ENCODE results near the gene SYTL5. TPM values are rescaled to one million over a fixed set of nuclear protein-coding genes. Genes with fewer than 3 reads are reported as not detected.

Gene SYTL5
- total RNA-seq, 2 experiments from 2014 or later, result not detected

- POLR2A ChIA-PET, result no interaction called here
- H3K27ac Mint-ChIP-seq, result no peak overlapping the region
- no peak for DNase-seq
- no peaks in the 10 kb centered on the region for H3K9me3 Mint-ChIP-seq
- H3K36me3 Mint-ChIP-seq (ENCODE audit: low read depth), result no peaks in the 10 kb centered on the region
- no peak overlapping the region for H3K4me3 Mint-ChIP-seq
- CTCF ChIA-PET, result no interaction called here
- H3K4me1 Mint-ChIP-seq, result no peaks in the 10 kb centered on the region
- no peaks in the 10 kb centered on the region for H3K27me3 Mint-ChIP-seq
Observed at GRCh38 chrX:37995428-37995827, 10.9 kb upstream of the SYTL5 start.

GRCh38 chrX:37997096-37997495 is 9.3 kb upstream of the SYTL5 start:
- H3K27ac Mint-ChIP-seq, result no peak overlapping the region
- POLR2A ChIA-PET, result no interaction called here
- no peaks in the 10 kb centered on the region for H3K27me3 Mint-ChIP-seq
- CTCF ChIA-PET, result no interaction called here
- H3K36me3 Mint-ChIP-seq (ENCODE audit: low read depth), result no peaks in the 10 kb centered on the region
- H3K4me3 Mint-ChIP-seq, result no peak overlapping the region
- H3K9me3 Mint-ChIP-seq, result no peaks in the 10 kb centered on the region
- no peaks in the 10 kb centered on the region for H3K4me1 Mint-ChIP-seq
- no peak for DNase-seq

- CTCF ChIA-PET, result no interaction called here
- no peak overlapping the region for H3K4me3 Mint-ChIP-seq
- POLR2A ChIA-PET, result no interaction called here
- no peaks in the 10 kb centered on the region for H3K27me3 Mint-ChIP-seq
- DNase-seq, result no peak
- no peak overlapping the region for H3K27ac Mint-ChIP-seq
- no peaks in the 10 kb centered on the region for H3K36me3 Mint-ChIP-seq (ENCODE audit: low read depth)
- H3K4me1 Mint-ChIP-seq, result no peaks in the 10 kb centered on the region
- H3K9me3 Mint-ChIP-seq, result no peaks in the 10 kb centered on the region
Observed at GRCh38 chrX:37998586-37999262, 7.6 kb upstream of the SYTL5 start.

GRCh38 chrX:38000706-38001105 is 5.6 kb upstream of the SYTL5 start:
- no peaks in the 10 kb centered on the region for H3K9me3 Mint-ChIP-seq
- no peak overlapping the region for H3K4me3 Mint-ChIP-seq
- H3K27ac Mint-ChIP-seq, result no peak overlapping the region
- H3K27me3 Mint-ChIP-seq, result peaks cover 2% of the 10 kb centered on the region
- DNase-seq, result no peak
- no peaks in the 10 kb centered on the region for H3K4me1 Mint-ChIP-seq
- CTCF ChIA-PET, result no interaction called here
- H3K36me3 Mint-ChIP-seq (ENCODE audit: low read depth), result no peaks in the 10 kb centered on the region
- POLR2A ChIA-PET, result no interaction called here

GRCh38 chrX:38004046-38004445 is 2.3 kb upstream of the SYTL5 start:
- peaks cover 3% of the 10 kb centered on the region for H3K4me1 Mint-ChIP-seq
- no peak for DNase-seq
- no peaks in the 10 kb centered on the region for H3K9me3 Mint-ChIP-seq
- no peak overlapping the region for H3K27ac Mint-ChIP-seq
- H3K4me3 Mint-ChIP-seq, result no peak overlapping the region
- H3K27me3 Mint-ChIP-seq, result peaks cover 6% of the 10 kb centered on the region
- CTCF ChIA-PET, result no interaction called here
- POLR2A ChIA-PET, result no interaction called here
- H3K36me3 Mint-ChIP-seq (ENCODE audit: low read depth), result no peaks in the 10 kb centered on the region

- no peak for DNase-seq
- H3K4me1 Mint-ChIP-seq, result peaks cover 4% of the 10 kb centered on the region
- H3K27ac Mint-ChIP-seq, result no peak overlapping the region
- H3K9me3 Mint-ChIP-seq, result no peaks in the 10 kb centered on the region
- ChIA-PET CTCF (no interaction called here), POLR2A (no interaction called here)
- peaks cover 6% of the 10 kb centered on the region for H3K27me3 Mint-ChIP-seq
- no peaks in the 10 kb centered on the region for H3K36me3 Mint-ChIP-seq (ENCODE audit: low read depth)
- H3K4me3 Mint-ChIP-seq, result no peak overlapping the region
Observed at GRCh38 chrX:38006778-38007177, 425 bp downstream of the SYTL5 start.

- CTCF ChIA-PET, result no interaction called here
- Mint-ChIP-seq H3K4me1 (peaks cover 4% of the 10 kb centered on the region), H3K36me3 (ENCODE audit: low read depth) (no peaks in the 10 kb centered on the region), H3K27ac (no peak overlapping the region), H3K4me3 (no peak overlapping the region), H3K9me3 (no peaks in the 10 kb centered on the region), H3K27me3 (peaks cover 8% of the 10 kb centered on the region)
- no peak for DNase-seq
- POLR2A ChIA-PET, result no interaction called here
Observed at GRCh38 chrX:38008658-38009057, 2.3 kb downstream of the SYTL5 start.

GRCh38 chrX:38009641-38010040 is 3.3 kb downstream of the SYTL5 start:
- H3K36me3 Mint-ChIP-seq (ENCODE audit: low read depth), result no peaks in the 10 kb centered on the region
- no peak overlapping the region for H3K27ac Mint-ChIP-seq
- ChIA-PET CTCF (no interaction called here), POLR2A (no interaction called here)
- no peaks in the 10 kb centered on the region for H3K9me3 Mint-ChIP-seq
- H3K27me3 Mint-ChIP-seq, result peaks cover 6% of the 10 kb centered on the region
- H3K4me1 Mint-ChIP-seq, result peaks cover 4% of the 10 kb centered on the region
- DNase-seq, result no peak
- H3K4me3 Mint-ChIP-seq, result no peak overlapping the region

- DNase-seq, result no peak
- H3K4me3 Mint-ChIP-seq, result no peak overlapping the region
- H3K27ac Mint-ChIP-seq, result no peak overlapping the region
- peaks cover 3% of the 10 kb centered on the region for H3K27me3 Mint-ChIP-seq
- H3K4me1 Mint-ChIP-seq, result no peaks in the 10 kb centered on the region
- no peaks in the 10 kb centered on the region for H3K36me3 Mint-ChIP-seq (ENCODE audit: low read depth)
- ChIA-PET POLR2A (no interaction called here), CTCF (no interaction called here)
- H3K9me3 Mint-ChIP-seq, result no peaks in the 10 kb centered on the region
Observed at GRCh38 chrX:38018766-38019425, 12.5 kb downstream of the SYTL5 start.

GRCh38 chrX:38028300-38028699 is 21.9 kb downstream of the SYTL5 start:
- no peaks in the 10 kb centered on the region for H3K9me3 Mint-ChIP-seq
- ChIA-PET CTCF (no interaction called here), POLR2A (no interaction called here)
- no peaks in the 10 kb centered on the region for H3K36me3 Mint-ChIP-seq (ENCODE audit: low read depth)
- no peaks in the 10 kb centered on the region for H3K4me1 Mint-ChIP-seq
- no peaks in the 10 kb centered on the region for H3K27me3 Mint-ChIP-seq
- no peak overlapping the region for H3K4me3 Mint-ChIP-seq
- no peak for DNase-seq
- no peak overlapping the region for H3K27ac Mint-ChIP-seq

- no peaks in the 10 kb centered on the region for H3K9me3 Mint-ChIP-seq
- H3K4me3 Mint-ChIP-seq, result no peak overlapping the region
- peaks cover 6% of the 10 kb centered on the region for H3K4me1 Mint-ChIP-seq
- ChIA-PET POLR2A (no interaction called here), CTCF (no interaction called here)
- no peaks in the 10 kb centered on the region for H3K36me3 Mint-ChIP-seq (ENCODE audit: low read depth)
- no peak for DNase-seq
- no peak overlapping the region for H3K27ac Mint-ChIP-seq
- H3K27me3 Mint-ChIP-seq, result no peaks in the 10 kb centered on the region
Observed at GRCh38 chrX:38036466-38036865, 30.1 kb downstream of the SYTL5 start.

- H3K36me3 Mint-ChIP-seq (ENCODE audit: low read depth), result no peaks in the 10 kb centered on the region
- ChIA-PET CTCF (no interaction called here), POLR2A (no interaction called here)
- H3K4me3 Mint-ChIP-seq, result no peak overlapping the region
- H3K9me3 Mint-ChIP-seq, result no peaks in the 10 kb centered on the region
- no peak for DNase-seq
- no peaks in the 10 kb centered on the region for H3K27me3 Mint-ChIP-seq
- peaks cover 6% of the 10 kb centered on the region for H3K4me1 Mint-ChIP-seq
- peak overlapping the region; percentile 61 for H3K27ac Mint-ChIP-seq
Observed at GRCh38 chrX:38038501-38038900, 32.1 kb downstream of the SYTL5 start.

GRCh38 chrX:38041237-38041636 is 34.9 kb downstream of the SYTL5 start:
- Mint-ChIP-seq H3K4me3 (no peak overlapping the region), H3K4me1 (peaks cover 6% of the 10 kb centered on the region), H3K27me3 (no peaks in the 10 kb centered on the region), H3K36me3 (ENCODE audit: low read depth) (no peaks in the 10 kb centered on the region), H3K27ac (no peak overlapping the region), H3K9me3 (no peaks in the 10 kb centered on the region)
- ChIA-PET CTCF (no interaction called here), POLR2A (no interaction called here)
- no peak for DNase-seq

- H3K4me3 Mint-ChIP-seq, result no peak overlapping the region
- no peaks in the 10 kb centered on the region for H3K27me3 Mint-ChIP-seq
- DNase-seq, result no peak
- H3K27ac Mint-ChIP-seq, result no peak overlapping the region
- H3K36me3 Mint-ChIP-seq (ENCODE audit: low read depth), result no peaks in the 10 kb centered on the region
- ChIA-PET CTCF (no interaction called here), POLR2A (no interaction called here)
- no peaks in the 10 kb centered on the region for H3K9me3 Mint-ChIP-seq
- no peaks in the 10 kb centered on the region for H3K4me1 Mint-ChIP-seq
Observed at GRCh38 chrX:38044701-38045100, 38.3 kb downstream of the SYTL5 start.
